K562 (cell line): Measurements from ENCODE around the gene RASD2. TPM values are rescaled to one million over a fixed set of nuclear protein-coding genes. Genes with fewer than 3 reads are reported as not detected.

Experiments
- ATAC-seq: fragments of 200-7000 bp; cut with Tn5 transposase; 3 replicates; pipeline ENCODE4 v1.9.1; 2020; ENCODE audit warnings: moderate library complexity
- BruUV-seq: library from RNA; stranded (reverse); fragments of 400-500 nt; replicated peaks from 2 replicates; lab custom pipeline; 2021; lab: Mats Ljungman, UMichigan
- CTCF ChIA-PET: fragments of 300-600 bp; formaldehyde crosslinking; extraction: SDS; loops from one replicate; lab custom pipeline; 2021; ENCODE audit warnings: low intra/inter-chr PET ratio; lab: Yijun Ruan, JAX
- POLR2A ChIA-PET: fragments of 300-600, 350-650 bp; sonication (Branson Sonifier 250); formaldehyde crosslinking; extraction: SDS; loops from one replicate; lab custom pipeline; 2021; ENCODE audit warnings: antibody characterized with exemption, inconsistent platforms; lab: Yijun Ruan, JAX
- DNase-seq, 4 experiments: peaks; one replicate each; pipeline versions ENCODE4 v3.0.0 to v3.0.0-alpha.2; 2011 to 2018; ENCODE audit warnings: low spot score in 3 of 4, mixed read lengths in 3 of 4; ENCODE audit errors: extremely low read depth in 1 of 4
- FAIRE-seq: peaks from 2 replicates; lab custom pipeline; 2011; peaks lifted over from hg19 to GRCh38; lab: Jason Lieb, UNC
- H2AFZ ChIP-seq: 2 replicates; pipeline ENCODE4 v1.6.0; 2011; ENCODE audit warnings: low read depth, low read length, control low read depth, inconsistent platforms
- H3K27ac ChIP-seq: fragments of 200-600 bp; 3 replicates; pipeline ENCODE4 v1.8.0; 2011; ENCODE audit warnings: low read depth, mild to moderate bottlenecking, control low read depth, inconsistent platforms, low read length, moderate library complexity, mixed read lengths; ENCODE audit errors: extremely low read depth
- H3K27me3 ChIP-seq, 2 experiments: fragments of 300-600 bp in 1 of 2; 2 replicates in 1 of 2; 3 replicates in 1 of 2; pipeline versions ENCODE4 v1.6.0 to v1.8.0; 2011; ENCODE audit warnings: inconsistent platforms in 2 of 2, low read length in 2 of 2, mild to moderate bottlenecking in 1 of 2, mixed read lengths in 1 of 2, moderate library complexity in 1 of 2; ENCODE audit not compliant: control insufficient read depth in 2 of 2, insufficient read depth in 2 of 2
- H3K36me3 ChIP-seq: fragments of 300-600 bp; 3 replicates; pipeline ENCODE4 v1.8.0; 2011; ENCODE audit warnings: mild to moderate bottlenecking, low read length, inconsistent platforms; ENCODE audit not compliant: control insufficient read depth, insufficient read depth
- H3K4me1 ChIP-seq, 2 experiments: fragments of 200-600 bp in 1 of 2; replicated peaks in 1 of 2; 2 replicates in 1 of 2; 3 replicates in 1 of 2; pipeline versions ENCODE4 v1.5.1 to v1.8.0; 2011; ENCODE audit warnings: inconsistent platforms in 2 of 2, low read length in 2 of 2, mild to moderate bottlenecking in 1 of 2, mixed read lengths in 1 of 2, moderate library complexity in 1 of 2; ENCODE audit not compliant: control insufficient read depth in 2 of 2, insufficient read depth in 2 of 2
- H3K4me2 ChIP-seq: 2 replicates; pipeline ENCODE4 v1.6.1; 2011; ENCODE audit warnings: low read length, control low read depth, inconsistent platforms, mixed read lengths; ENCODE audit not compliant: insufficient read depth
- H3K4me3 ChIP-seq: fragments of 200-600 bp; sonication (generic), shearing (Covaris generic); 2 replicates; pipeline ENCODE4 v1.5.1; 2016; ENCODE audit warnings: control low read depth, inconsistent platforms
- H3K79me2 ChIP-seq: fragments of 200-600 bp; 3 replicates; pipeline ENCODE4 v1.8.0; 2011; ENCODE audit warnings: low read length, inconsistent platforms; ENCODE audit not compliant: control insufficient read depth, insufficient read depth
- H3K9ac ChIP-seq, 2 experiments: 2 replicates each; pipeline versions ENCODE4 v1.6.0 to v1.6.1; 2011; ENCODE audit warnings: low read depth in 2 of 2, low read length in 2 of 2, control low read depth in 1 of 2, inconsistent platforms in 1 of 2, mild to moderate bottlenecking in 1 of 2, mixed read lengths in 1 of 2; ENCODE audit not compliant: insufficient read depth in 1 of 2
- H3K9me1 ChIP-seq: one replicate; pipeline ENCODE4 v1.6.0; 2011; ENCODE audit warnings: inconsistent platforms, mild to moderate bottlenecking, low read length, moderate library complexity; ENCODE audit not compliant: control insufficient read depth, insufficient read depth
- H3K9me3 ChIP-seq: replicated peaks from 2 replicates; pipeline ENCODE4 v1.5.1; 2011; ENCODE audit warnings: low read depth, low read length, inconsistent platforms; ENCODE audit not compliant: control insufficient read depth, insufficient read depth
- H4K20me1 ChIP-seq: replicated peaks from 2 replicates; pipeline ENCODE4 v1.6.1; 2011; ENCODE audit warnings: low read length, inconsistent platforms, mixed read lengths; ENCODE audit not compliant: control insufficient read depth, insufficient read depth
- CREB5 ChIP-seq: fragments of 250-450 bp; sonication (Bioruptor Pico); IDR thresholded peaks from 2 replicates; pipeline ENCODE4 v1.5.0; 2020; ENCODE audit warnings: mild to moderate bottlenecking
- FOXK1 ChIP-seq: sonication (generic); formaldehyde crosslinking; IDR thresholded peaks from 2 replicates; pipeline ENCODE4 v1.8.0; 2022; ENCODE audit warnings: missing genetic modification reagents, mild to moderate bottlenecking, borderline replicate concordance
- HMG20A ChIP-seq: fragments of 450-650 bp; formaldehyde crosslinking; conservative IDR thresholded peaks from 2 replicates; pipeline ENCODE4 v1.4.0; 2020; ENCODE audit warnings: mild to moderate bottlenecking, mixed read lengths
- RBM25 ChIP-seq: fragments of 200-400 bp; formaldehyde crosslinking; IDR thresholded peaks from 2 replicates; pipeline ENCODE4 v1.6.1; 2018; ENCODE audit warnings: low read length, low read depth, moderate library complexity; ENCODE audit not compliant: severe bottlenecking
- SP2 ChIP-seq: IDR thresholded peaks from 2 replicates; pipeline ENCODE4 v1.6.1; 2011; ENCODE audit warnings: mild to moderate bottlenecking, low read depth, low read length, moderate library complexity; ENCODE audit not compliant: poor library complexity, severe bottlenecking; ENCODE audit errors: extremely low read depth
- STAG1 ChIP-seq: sonication (generic); formaldehyde crosslinking; IDR thresholded peaks from 2 replicates; pipeline ENCODE4 v1.5.0; 2020; ENCODE audit warnings: missing genetic modification reagents, borderline replicate concordance
- ZBTB7A ChIP-seq: IDR thresholded peaks from 2 replicates; pipeline ENCODE4 v1.6.1; 2011; ENCODE audit warnings: low read depth, mild to moderate bottlenecking, low read length, moderate library complexity, borderline replicate concordance; ENCODE audit not compliant: control insufficient read depth
- ZFP36 ChIP-seq: fragments of 150-350 bp; IDR thresholded peaks from 2 replicates; pipeline ENCODE4 v1.6.1; 2018; ENCODE audit warnings: low read length, low read depth; ENCODE audit not compliant: partially characterized antibody
- ZNF174 ChIP-seq: fragments of 250-450 bp; sonication (Bioruptor Pico); IDR thresholded peaks from 2 replicates; pipeline ENCODE4 v1.4.0; 2020; ENCODE audit warnings: mild to moderate bottlenecking
- ZNF830 ChIP-seq: fragments of 250-450 bp; sonication (Bioruptor Pico); IDR thresholded peaks from 2 replicates; pipeline ENCODE4 v1.5.0; 2021; ENCODE audit warnings: mild to moderate bottlenecking
- WGBS: fragments of 100-300 bp; shearing (Covaris generic); methylation state at CpG from one replicate; pipeline ENCODE4 v1.1.6; 2016; ENCODE audit warnings: low coverage, mixed read lengths; ENCODE audit not compliant: insufficient coverage; ENCODE audit errors: missing lambda C conversion rate; 5-methylcytosine and 5-hydroxymethylcytosine counted together
- in situ Hi-C: fragments of 300-500 bp; cut with MboI; formaldehyde crosslinking; loops from 4 replicates; pipeline ENCODE4 v1.15.0; 2018; ENCODE audit warnings: inconsistent platforms, mixed read lengths
- intact Hi-C: fragments of 100-400 bp; cut with micrococcal nuclease; formaldehyde crosslinking; loops from 2 replicates; pipeline ENCODE4 v1.14.2; 2022
- polyA plus RNA-seq, 8 experiments: library from polyadenylated mRNA; depleted of rRNA in 4 of 8; stranded (reverse) in 5 of 8; unstranded in 3 of 8; fragments of >200 nt; fragmentation: Nextera tagmentation in 2 of 8; fragmentation: Illumina TruSeq in 1 of 8; extraction: Ambion mirVana in 2 of 8; extraction: Trizol in 1 of 8; gene quantifications; 2 replicates each; pipeline versions ENCODE4 v1.2.1 to v1.2.3, GENCODE V29; 2011 to 2014; ENCODE audit warnings: inconsistent platforms in 1 of 8, missing spikeins in 1 of 8
- total RNA-seq, 7 experiments: library from RNA; depleted of rRNA in 6 of 7; stranded (reverse); fragments of >200 nt in 6 of 7; fragmentation: Illumina TruSeq in 2 of 7; extraction: Trizol in 2 of 7; gene quantifications; 2 replicates each; pipeline versions ENCODE4 v1.2.1 to v1.2.3, GENCODE V29; 2011 to 2021; ENCODE audit warnings: low replicate concordance in 1 of 7
- TF ChIP-seq, protein P1 (sequence below): fragments of 250-450 bp; sonication (Bioruptor Pico); IDR thresholded peaks from 2 replicates; pipeline ENCODE4 v1.4.0; 2020; ENCODE audit warnings: mild to moderate bottlenecking
- TF ChIP-seq, protein P2 (sequence below): fragments of 250-450 bp; sonication (Bioruptor Pico); IDR thresholded peaks from 2 replicates; pipeline ENCODE4 v1.4.0; 2020; ENCODE audit warnings: mild to moderate bottlenecking, moderate library complexity

RASD2 gene
- total and polyA plus RNA-seq, 9 of the 15 experiments (the other 6 are each of a cell fraction or from before 2014, with no cell fraction given): 0.05 TPM; not detected in 8

DNA sequence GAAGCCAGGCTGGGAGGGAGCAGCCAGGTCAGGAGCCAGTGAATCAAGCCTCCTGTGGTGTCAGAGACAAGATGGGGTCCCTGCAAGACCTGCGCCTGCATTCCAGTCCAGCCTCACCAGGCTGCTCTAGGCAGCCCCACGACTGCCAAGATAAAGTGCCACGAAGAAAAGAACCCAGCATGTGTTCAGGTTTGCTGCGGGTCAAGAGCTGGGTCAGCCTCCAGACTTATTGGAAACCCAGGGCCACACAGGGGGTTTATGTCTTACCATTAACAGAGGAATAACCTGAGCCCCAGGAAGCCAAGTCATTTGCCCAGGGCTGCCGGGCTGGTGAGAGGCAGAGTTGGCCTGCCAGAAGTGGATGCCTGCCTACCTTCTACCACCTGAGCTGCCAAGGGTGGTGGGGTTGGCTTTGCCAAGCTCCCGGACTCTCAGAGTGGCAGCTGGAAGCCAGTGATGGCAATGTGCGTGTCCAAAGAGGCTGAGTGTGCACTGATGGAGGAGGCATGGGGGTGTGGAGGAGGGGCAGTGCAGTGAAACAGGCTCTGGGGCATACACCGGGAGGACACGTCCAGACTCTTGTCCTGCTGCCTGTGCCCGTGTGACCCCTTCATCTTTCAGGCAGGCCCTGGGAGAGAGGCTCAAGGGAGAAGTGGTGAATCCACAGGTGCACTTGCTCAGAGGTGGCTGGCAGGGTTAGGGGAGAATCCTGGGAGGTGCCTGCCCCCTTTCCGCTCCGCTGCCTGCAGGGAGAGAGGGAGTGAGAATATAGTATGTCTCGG lies 1.7 kb downstream of the RASD2 start (continued):
- TF ChIP-seq, protein P1, sequence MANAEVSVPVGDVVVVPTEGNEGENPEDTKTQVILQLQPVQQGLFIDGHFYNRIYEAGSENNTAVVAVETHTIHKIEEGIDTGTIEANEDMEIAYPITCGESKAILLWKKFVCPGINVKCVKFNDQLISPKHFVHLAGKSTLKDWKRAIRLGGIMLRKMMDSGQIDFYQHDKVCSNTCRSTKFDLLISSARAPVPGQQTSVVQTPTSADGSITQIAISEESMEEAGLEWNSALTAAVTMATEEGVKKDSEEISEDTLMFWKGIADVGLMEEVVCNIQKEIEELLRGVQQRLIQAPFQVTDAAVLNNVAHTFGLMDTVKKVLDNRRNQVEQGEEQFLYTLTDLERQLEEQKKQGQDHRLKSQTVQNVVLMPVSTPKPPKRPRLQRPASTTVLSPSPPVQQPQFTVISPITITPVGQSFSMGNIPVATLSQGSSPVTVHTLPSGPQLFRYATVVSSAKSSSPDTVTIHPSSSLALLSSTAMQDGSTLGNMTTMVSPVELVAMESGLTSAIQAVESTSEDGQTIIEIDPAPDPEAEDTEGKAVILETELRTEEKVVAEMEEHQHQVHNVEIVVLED (CRISPR knock-in tag): no peak
- TF ChIP-seq ZNF174 (CRISPR knock-in tag): no peak

DNA sequence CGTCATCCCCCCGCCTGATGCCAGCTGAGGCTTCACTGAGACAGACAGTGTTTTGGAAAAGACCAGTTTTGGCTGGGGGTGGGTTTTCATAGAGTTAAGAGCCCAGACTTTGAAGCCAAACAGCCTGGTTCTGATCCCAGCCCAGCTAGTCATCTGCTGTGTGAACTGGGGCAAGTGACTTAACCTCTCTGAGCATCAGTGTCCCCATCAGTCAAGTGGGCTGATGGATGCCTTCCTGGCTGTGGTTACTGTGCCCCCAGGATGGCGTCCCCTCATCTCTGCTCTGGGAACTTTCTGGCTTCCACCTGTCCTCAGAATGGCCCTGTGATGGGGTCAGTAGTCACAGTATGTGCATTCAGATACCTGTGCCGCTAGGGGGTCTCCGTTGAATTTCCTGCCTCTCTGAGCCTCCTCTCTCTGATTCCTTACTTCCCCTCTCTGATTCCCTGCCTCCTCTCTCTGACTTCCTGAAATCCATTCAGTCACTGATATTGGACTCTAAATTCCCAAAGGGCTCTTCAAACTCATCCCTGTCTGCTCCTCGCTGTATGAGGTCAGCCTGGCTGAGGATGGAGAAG lies 2.4 kb downstream of the RASD2 start:
- WGBS: 13% methylated on average over 4 of the region's 6 CpGs
- Histone ChIP-seq H3K27me3 (peaks cover 6 to 47% of the 10 kb centered on the region in 2 experiments; a peak in 3 of 5 replicates), H3K4me2 (no peak overlapping the region), H4K20me1 (no peaks in the 10 kb centered on the region), H2AFZ (no peak overlapping the region), H3K36me3 (no peaks in the 10 kb centered on the region), H3K27ac (no peak overlapping the region), H3K79me2 (no peaks in the 10 kb centered on the region), H3K4me1 (peaks cover 0 to 19% of the 10 kb centered on the region in 2 experiments; a peak in 2 of 5 replicates), H3K9me3 (no peaks in the 10 kb centered on the region), H3K4me3 (no peak overlapping the region), H3K9ac (no peak overlapping the region), H3K9me1 (no peaks in the 10 kb centered on the region)
- ATAC-seq: no peak
- BruUV-seq: no TSS peak
- ChIA-PET POLR2A (interaction anchor here (0.6 kb wide), 1 partner anchor 105 kb away, joined by 4 read pairs; the partner anchor contains the start of gene APOL6), CTCF (no interaction called here)
- no peak for DNase-seq
- no peak for TF ChIP-seq FOXK1 (CRISPR knock-in tag)
- TF ChIP-seq CREB5: no peak
- TF ChIP-seq ZNF830 (CRISPR knock-in tag): no peak
- TF ChIP-seq STAG1 (CRISPR knock-in tag): no peak
- peak; percentile 19 for TF ChIP-seq ZFP36
- TF ChIP-seq HMG20A (CRISPR knock-in tag): no peak
- peak; percentile 63 for TF ChIP-seq RBM25
- TF ChIP-seq, protein P2, sequence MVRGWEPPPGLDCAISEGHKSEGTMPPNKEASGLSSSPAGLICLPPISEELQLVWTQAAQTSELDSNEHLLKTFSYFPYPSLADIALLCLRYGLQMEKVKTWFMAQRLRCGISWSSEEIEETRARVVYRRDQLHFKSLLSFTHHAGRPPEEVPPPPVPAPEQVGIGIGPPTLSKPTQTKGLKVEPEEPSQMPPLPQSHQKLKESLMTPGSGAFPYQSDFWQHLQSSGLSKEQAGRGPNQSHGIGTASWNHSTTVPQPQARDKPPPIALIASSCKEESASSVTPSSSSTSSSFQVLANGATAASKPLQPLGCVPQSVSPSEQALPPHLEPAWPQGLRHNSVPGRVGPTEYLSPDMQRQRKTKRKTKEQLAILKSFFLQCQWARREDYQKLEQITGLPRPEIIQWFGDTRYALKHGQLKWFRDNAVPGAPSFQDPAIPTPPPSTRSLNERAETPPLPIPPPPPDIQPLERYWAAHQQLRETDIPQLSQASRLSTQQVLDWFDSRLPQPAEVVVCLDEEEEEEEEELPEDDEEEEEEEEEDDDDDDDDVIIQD (CRISPR knock-in tag): no peak
- no peak for TF ChIP-seq ZBTB7A
- no peak for TF ChIP-seq SP2
- in situ Hi-C loops (no loop called here), intact Hi-C loops (no loop called here)
- no peak for FAIRE-seq
